H1 (cell line): ENCODE measurements around the gene DDR2. TPM values are rescaled to one million over a fixed set of nuclear protein-coding genes. Genes with fewer than 3 reads are reported as not detected.

Experiments
- CTCF ChIA-PET: fragments of 300-600 bp; sonication (Branson Sonifier 250); formaldehyde crosslinking; loops from one replicate; lab custom pipeline; 2021; ENCODE audit not compliant: partially characterized antibody; lab: Charles Lee
- POLR2A ChIA-PET: fragments of 300-600 bp; sonication (Branson Sonifier 250); formaldehyde crosslinking; loops from one replicate; lab custom pipeline; 2021; ENCODE audit warnings: inconsistent platforms; ENCODE audit not compliant: partially characterized antibody; lab: Charles Lee
- DNase-seq, 2 experiments: peaks; one replicate each; pipeline versions ENCODE4 v3.0.0 to v3.0.0-alpha.2; 2010 to 2022; ENCODE audit warnings: low spot score in 2 of 2, low read depth in 1 of 2, mixed read lengths in 1 of 2
- FAIRE-seq: peaks from 2 replicates; lab custom pipeline; 2011; peaks lifted over from hg19 to GRCh38; lab: Jason Lieb, UNC
- H2AFZ ChIP-seq: 2 replicates; pipeline ENCODE4 v1.8.1; 2012; ENCODE audit warnings: low read length, inconsistent platforms
- H2AK5ac ChIP-seq: 2 replicates; pipeline ENCODE4 v1.6.1; 2013; ENCODE audit warnings: low read depth, low read length
- H2BK120ac ChIP-seq: replicated peaks from 2 replicates; pipeline ENCODE3; 2013; ENCODE audit warnings: low read depth, low read length, inconsistent platforms
- H2BK12ac ChIP-seq: 2 replicates; pipeline ENCODE4 v1.6.1; 2013; ENCODE audit warnings: low read depth, low read length
- H2BK15ac ChIP-seq: 2 replicates; pipeline ENCODE4 v1.6.1; 2013; ENCODE audit warnings: low read length
- H2BK20ac ChIP-seq: 2 replicates; pipeline ENCODE4 v1.6.1; 2013; ENCODE audit warnings: low read length
- H2BK5ac ChIP-seq: 2 replicates; pipeline ENCODE4 v1.6.1; 2013; ENCODE audit warnings: low read depth, low read length
- H3K14ac ChIP-seq: 2 replicates; pipeline ENCODE4 v1.6.1; 2013; ENCODE audit warnings: inconsistent platforms; ENCODE audit not compliant: insufficient read length
- H3K18ac ChIP-seq: 2 replicates; pipeline ENCODE4 v1.6.1; 2013; ENCODE audit warnings: low read length; ENCODE audit errors: extremely low read depth
- H3K23ac ChIP-seq: 2 replicates; pipeline ENCODE4 v1.6.1; 2013; ENCODE audit warnings: inconsistent platforms; ENCODE audit not compliant: insufficient read length
- H3K23me2 ChIP-seq: 2 replicates; pipeline ENCODE4 v1.6.1; 2013; ENCODE audit warnings: low read depth, low read length
- H3K27ac ChIP-seq: 2 replicates; pipeline ENCODE4 v1.6.1; 2011; ENCODE audit warnings: low read depth, low read length, inconsistent platforms
- H3K27me3 ChIP-seq, 4 experiments: replicated peaks in 1 of 4; 1 replicate in 1 of 4; 2 replicates in 3 of 4; pipeline versions ENCODE4 v1.6.1 to v1.8.1; 2011 to 2013; ENCODE audit warnings: low read length in 3 of 4, mild to moderate bottlenecking in 3 of 4, inconsistent platforms in 2 of 4, mixed read lengths in 2 of 4, moderate library complexity in 1 of 4; ENCODE audit not compliant: control insufficient read depth in 3 of 4, insufficient read depth in 3 of 4; ENCODE audit errors: extremely low read depth in 1 of 4
- H3K36me3 ChIP-seq, 4 experiments: 2 replicates each; pipeline versions ENCODE4 v1.6.1 to v1.8.1; 2011 to 2013; ENCODE audit warnings: mild to moderate bottlenecking in 4 of 4, low read length in 3 of 4, moderate library complexity in 2 of 4, control low read depth in 1 of 4, inconsistent platforms in 1 of 4; ENCODE audit not compliant: insufficient read depth in 4 of 4, control insufficient read depth in 2 of 4
- H3K4ac ChIP-seq: replicated peaks from 2 replicates; pipeline ENCODE3; 2013; ENCODE audit warnings: low read length, low read depth, mixed read lengths, inconsistent platforms; ENCODE audit not compliant: insufficient read length
- H3K4me1 ChIP-seq, 4 experiments: replicated peaks in 1 of 4; 1 replicate in 1 of 4; 2 replicates in 3 of 4; pipeline versions ENCODE4 v1.6.1 to v1.8.1; 2011 to 2013; ENCODE audit warnings: low read length in 3 of 4, inconsistent platforms in 2 of 4, mixed read lengths in 1 of 4; ENCODE audit not compliant: insufficient read depth in 4 of 4, control insufficient read depth in 3 of 4
- H3K4me2 ChIP-seq, 2 experiments: 2 replicates each; pipeline versions ENCODE4 v1.6.1 to v1.8.1; 2011 to 2013; ENCODE audit warnings: low read depth in 2 of 2, low read length in 2 of 2, control low read depth in 1 of 2, inconsistent platforms in 1 of 2, mild to moderate bottlenecking in 1 of 2; ENCODE audit not compliant: insufficient read depth in 1 of 2
- H3K4me3 ChIP-seq, 4 experiments: fragments of 200-600, 300-600 bp in 1 of 4; sonication (generic), shearing (Covaris generic), sonication (Bioruptor Twin) in 1 of 4; 2 replicates each; pipeline versions ENCODE4 v1.5.1 to v1.8.1; 2011 to 2016; ENCODE audit warnings: low read length in 4 of 4, low read depth in 3 of 4, control low read depth in 2 of 4, inconsistent platforms in 2 of 4, mild to moderate bottlenecking in 2 of 4, mixed read lengths in 1 of 4, moderate library complexity in 1 of 4; ENCODE audit not compliant: insufficient read depth in 2 of 4; ENCODE audit errors: extremely low read depth in 1 of 4
- H3K56ac ChIP-seq: replicated peaks from 2 replicates; pipeline ENCODE3; 2013; ENCODE audit warnings: low read depth, mild to moderate bottlenecking, mixed read lengths, low read length, inconsistent platforms; ENCODE audit not compliant: insufficient read length
- H3K79me1 ChIP-seq: 2 replicates; pipeline ENCODE4 v1.6.1; 2013; ENCODE audit warnings: low read depth, low read length, control low read depth
- H3K79me2 ChIP-seq, 2 experiments: 2 replicates each; pipeline versions ENCODE4 v1.6.1 to v1.8.1; 2012 to 2013; ENCODE audit warnings: low read length in 2 of 2, mild to moderate bottlenecking in 2 of 2, inconsistent platforms in 1 of 2; ENCODE audit not compliant: insufficient read depth in 2 of 2, control insufficient read depth in 1 of 2
- H3K9ac ChIP-seq, 4 experiments: replicated peaks in 1 of 4; 1 replicate in 1 of 4; 2 replicates in 3 of 4; pipeline versions ENCODE4 v1.6.1 to v1.8.1; 2011 to 2013; ENCODE audit warnings: low read depth in 3 of 4, low read length in 3 of 4, control low read depth in 2 of 4, mild to moderate bottlenecking in 2 of 4, moderate library complexity in 2 of 4, inconsistent platforms in 1 of 4; ENCODE audit errors: extremely low read depth in 1 of 4
- H3K9me3 ChIP-seq, 2 experiments: 2 replicates each; pipeline versions ENCODE4 v1.6.1 to v1.8.1; 2012 to 2013; ENCODE audit warnings: mild to moderate bottlenecking in 2 of 2, moderate library complexity in 2 of 2, control low read depth in 1 of 2, inconsistent platforms in 1 of 2, low read depth in 1 of 2, low read length in 1 of 2, mixed read lengths in 1 of 2; ENCODE audit not compliant: insufficient read depth in 2 of 2
- H4K20me1 ChIP-seq, 2 experiments: replicated peaks in 1 of 2; 2 replicates each; pipeline versions ENCODE3 to v1.8.1; 2011 to 2013; ENCODE audit warnings: inconsistent platforms in 2 of 2, low read length in 2 of 2, mild to moderate bottlenecking in 1 of 2; ENCODE audit not compliant: insufficient read depth in 2 of 2, control insufficient read depth in 1 of 2
- H4K5ac ChIP-seq: 2 replicates; pipeline ENCODE4 v1.6.1; 2013; ENCODE audit warnings: low read length, low read depth, mixed read lengths, inconsistent platforms; ENCODE audit not compliant: insufficient read length
- H4K8ac ChIP-seq: 2 replicates; pipeline ENCODE4 v1.8.0; 2013; ENCODE audit warnings: mild to moderate bottlenecking, moderate library complexity, low read length, inconsistent platforms; ENCODE audit not compliant: insufficient read depth; ENCODE audit errors: extremely low read depth
- H4K91ac ChIP-seq: replicated peaks from 2 replicates; pipeline ENCODE3; 2013; ENCODE audit warnings: low read length, mixed read lengths, inconsistent platforms; ENCODE audit not compliant: insufficient read length
- BCL11A ChIP-seq, 2 experiments: IDR thresholded peaks; one replicate each; pipeline ENCODE4 v1.6.1; 2011; ENCODE audit warnings: low read depth in 2 of 2, low read length in 2 of 2, mild to moderate bottlenecking in 2 of 2
- CBX8 ChIP-seq: fragments of 300-800, 300-1000 bp; sonication (generic); IDR thresholded peaks from 2 replicates; pipeline ENCODE4 v1.7.1; 2016; ENCODE audit warnings: low read depth, low read length, borderline replicate concordance
- CREB1 ChIP-seq: IDR thresholded peaks from 2 replicates; pipeline ENCODE4 v1.6.1; 2012; ENCODE audit warnings: inconsistent platforms
- HDAC2 ChIP-seq, 2 experiments: fragments of 300-600 bp in 1 of 2; sonication (generic) in 1 of 2; IDR thresholded peaks; 2 replicates each; pipeline ENCODE4 v1.6.1; 2011 to 2012; ENCODE audit warnings: low read depth in 2 of 2, low read length in 2 of 2, mild to moderate bottlenecking in 2 of 2, moderate library complexity in 2 of 2, borderline replicate concordance in 1 of 2, inconsistent platforms in 1 of 2
- RFX5 ChIP-seq: IDR thresholded peaks from 2 replicates; pipeline ENCODE4 v1.6.1; 2011; ENCODE audit warnings: low read depth, low read length, improper control_type of control experiment, borderline replicate concordance
- SP2 ChIP-seq: IDR thresholded peaks from 2 replicates; pipeline ENCODE4 v1.6.1; 2012; ENCODE audit warnings: mild to moderate bottlenecking, low read length, inconsistent platforms
- SP4 ChIP-seq: IDR thresholded peaks from 2 replicates; pipeline ENCODE4 v1.6.1; 2012; ENCODE audit warnings: low read length, inconsistent platforms
- SRF ChIP-seq: IDR thresholded peaks from 2 replicates; pipeline ENCODE4 v1.6.1; 2011; ENCODE audit warnings: mild to moderate bottlenecking, low read depth, low read length, moderate library complexity
- TAF1 ChIP-seq: IDR thresholded peaks from 2 replicates; pipeline ENCODE4 v1.6.1; 2011; ENCODE audit warnings: mild to moderate bottlenecking, low read depth, low read length
- WGBS, 2 experiments: shearing (Covaris generic) in 1 of 2; methylation state at CpG; one replicate each; pipeline versions ENCODE4 v1.1.6 to v1.1.7; 2013 to 2015; ENCODE audit warnings: low lambda C conversion rate in 2 of 2, mixed read lengths in 2 of 2, inconsistent platforms in 1 of 2, low coverage in 1 of 2, missing lambda C conversion rate in 1 of 2; ENCODE audit not compliant: insufficient replicate concordance in 2 of 2, insufficient coverage in 1 of 2, insufficient read length in 1 of 2; ENCODE audit errors: extremely low coverage in 1 of 2, missing lambda C conversion rate in 1 of 2; 5-methylcytosine and 5-hydroxymethylcytosine counted together
- polyA plus RNA-seq, 7 experiments: library from polyadenylated mRNA; depleted of rRNA in 3 of 7; stranded (reverse) in 5 of 7; unstranded in 2 of 7; fragments of >200 nt in 5 of 7; fragments of 200-250 nt in 2 of 7; gene quantifications; 1 replicate in 5 of 7; 2 replicates in 1 of 7; 4 replicates in 1 of 7; pipeline versions ENCODE4 v1.2.1 to v1.2.3, GENCODE V29; 2011 to 2013; ENCODE audit warnings: missing spikeins in 2 of 7, mixed read lengths in 2 of 7
- total RNA-seq: library from RNA; stranded (reverse); fragmentation: NEBNext Ultra II Directional; extraction: Animal tissue kit (Norgen Biotek cat#: 25700); gene quantifications from 2 replicates; pipeline ENCODE4 v1.2.1, GENCODE V29; 2021
- TF ChIP-seq, protein P1 (sequence below): IDR thresholded peaks from 2 replicates; pipeline ENCODE4 v1.6.1; 2012; ENCODE audit warnings: inconsistent platforms

The DDR2 gene
- total and polyA plus RNA-seq, 2 of the 8 experiments (the other 6 are each of a cell fraction or from before 2014, with no cell fraction given) = 1.00 to 2.1 TPM

DNA sequence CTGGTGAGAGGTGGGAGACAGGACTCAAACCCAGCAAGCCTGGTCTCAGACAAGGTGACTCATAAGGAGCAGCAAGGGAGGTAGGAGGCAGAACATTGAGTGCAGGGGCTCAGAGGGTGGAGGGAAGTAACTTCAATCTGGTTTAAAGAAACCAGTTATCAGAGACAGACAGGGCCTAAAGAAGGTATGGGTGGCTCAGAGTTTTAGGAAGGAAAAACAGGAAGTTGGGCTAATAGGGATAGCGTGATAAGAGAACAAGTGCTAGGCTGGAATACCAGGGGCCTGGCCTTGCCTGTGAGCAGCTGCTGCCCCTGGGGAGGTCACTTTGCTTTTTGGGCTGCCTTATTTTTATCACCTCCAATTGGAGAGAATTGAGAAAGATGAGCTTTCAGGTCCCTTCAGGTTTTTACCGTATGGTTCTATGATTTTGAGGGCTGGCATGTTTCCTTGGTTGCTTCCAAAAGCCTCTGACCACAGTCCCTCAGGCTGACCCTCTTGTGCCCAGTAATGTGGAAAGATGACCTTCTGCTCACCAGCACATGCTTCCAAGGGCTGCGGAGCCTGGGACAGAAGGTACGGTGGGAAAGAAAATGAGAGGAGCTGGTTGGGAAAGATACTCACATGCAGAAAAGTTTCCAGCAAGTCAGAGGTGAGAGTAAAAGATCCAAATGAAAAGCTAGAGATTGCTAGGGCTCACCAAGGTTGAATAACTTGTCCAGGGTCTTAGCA, 77.0 kb downstream of the DDR2 start:
- H3K27me3 ChIP-seq = no peaks in the 10 kb centered on the region
- H4K20me1 ChIP-seq = no peaks in the 10 kb centered on the region
- H3K4me3 ChIP-seq = no peak overlapping the region
- DNase-seq = no peak
- H3K79me1 ChIP-seq = no peaks in the 10 kb centered on the region
- no peak overlapping the region for H3K27ac ChIP-seq
- no peak overlapping the region for H4K5ac ChIP-seq
- no peak overlapping the region for H3K4ac ChIP-seq
- no peaks in the 10 kb centered on the region for H3K4me1 ChIP-seq
- H2BK12ac ChIP-seq = no peak overlapping the region
- no peak overlapping the region for H2AFZ ChIP-seq
- no peaks in the 10 kb centered on the region for H3K79me2 ChIP-seq
- no peak overlapping the region for H3K23ac ChIP-seq
- H2BK15ac ChIP-seq = no peak overlapping the region
- WGBS, 2 experiments = 85% methylated on average over 4 of the region's 4 CpGs; no CpG with 5 or more reads in 1 of the 2 experiments
- H3K36me3 ChIP-seq = no peaks in the 10 kb centered on the region
- no peak overlapping the region for H2BK120ac ChIP-seq
- FAIRE-seq = no peak
- no peaks in the 10 kb centered on the region for H3K23me2 ChIP-seq
- H2AK5ac ChIP-seq = no peak overlapping the region
- CTCF ChIA-PET = interaction anchor here (0.9 to 3.5 kb wide), 3 partner anchors 8 to 96 kb away, joined by 3 to 13 read pairs (median 3); no protein-coding TSS in a partner anchor
- no peak overlapping the region for H2BK20ac ChIP-seq
- H3K18ac ChIP-seq = no peak overlapping the region
- no peak overlapping the region for H4K8ac ChIP-seq
- no peak overlapping the region for H3K4me2 ChIP-seq
- H3K56ac ChIP-seq = no peak overlapping the region
- POLR2A ChIA-PET = no interaction called here
- H3K9ac ChIP-seq = no peak overlapping the region
- no peak overlapping the region for H4K91ac ChIP-seq
- H2BK5ac ChIP-seq = no peak overlapping the region
- no peak overlapping the region for H3K14ac ChIP-seq
- H3K9me3 ChIP-seq = no peaks in the 10 kb centered on the region
- no peak for TF ChIP-seq RFX5
- no peak for TF ChIP-seq SP4
- TF ChIP-seq SRF = no peak
- TF ChIP-seq CBX8 = no peak
- no peak for TF ChIP-seq BCL11A (IDR thresholded peaks at IDR 0.05; ENCODE audit: low read depth in 2 of 2, low read length in 2 of 2)
- TF ChIP-seq SP2 = no peak
- no peak for TF ChIP-seq HDAC2 (IDR thresholded peaks at IDR 0.05; ENCODE audit: borderline replicate concordance in 1 of 2, low read depth in 2 of 2, low read length in 2 of 2)
- TF ChIP-seq, protein P1, sequence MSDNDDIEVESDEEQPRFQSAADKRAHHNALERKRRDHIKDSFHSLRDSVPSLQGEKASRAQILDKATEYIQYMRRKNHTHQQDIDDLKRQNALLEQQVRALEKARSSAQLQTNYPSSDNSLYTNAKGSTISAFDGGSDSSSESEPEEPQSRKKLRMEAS = no peak
- TF ChIP-seq TAF1 = no peak
- TF ChIP-seq CREB1 = no peak
